ENCODE measurements around the gene PAPPA2.
A peak's percentile ranks its signal among the peaks of the same experiment; 100 is the strongest.

The PAPPA2 gene

GRCh38 chr1:176820391-176821031 lies 357.5 kb downstream of the PAPPA2 start:
- peak; percentile 68 for DNase-seq

GRCh38 chr1:176826265-176826664 lies 363.3 kb downstream of the PAPPA2 start:
- DNase-seq = no peak

GRCh38 chr1:176829261-176829660 lies 366.3 kb downstream of the PAPPA2 start:
- no peak for DNase-seq

GRCh38 chr1:176831150-176831549 lies 368.2 kb downstream of the PAPPA2 start:
- no peak for DNase-seq

- no peak for DNase-seq
Observed at GRCh38 chr1:176837708-176838107, 374.7 kb downstream of the PAPPA2 start.

- DNase-seq = no peak
Observed at GRCh38 chr1:176838276-176838995, 375.5 kb downstream of the PAPPA2 start.

GRCh38 chr1:176839216-176839615 lies 376.2 kb downstream of the PAPPA2 start:
- DNase-seq = no peak

- no peak for DNase-seq
Observed at GRCh38 chr1:176841238-176841637, 378.3 kb downstream of the PAPPA2 start.

GRCh38 chr1:176843352-176844297 lies 380.6 kb downstream of the PAPPA2 start:
- peak; percentile 77 for DNase-seq

GRCh38 chr1:176847052-176847451 lies 384.1 kb downstream of the PAPPA2 start:
- no peak for DNase-seq

GRCh38 chr1:176849281-176849680 lies 386.3 kb downstream of the PAPPA2 start:
- no peak for DNase-seq

- no peak for DNase-seq
Observed at GRCh38 chr1:176850871-176851270, 387.9 kb downstream of the PAPPA2 start.

- DNase-seq = no peak
Observed at GRCh38 chr1:176852124-176852523, 389.1 kb downstream of the PAPPA2 start.

- no peak for DNase-seq
Observed at GRCh38 chr1:176853503-176853902, 390.5 kb downstream of the PAPPA2 start.

- DNase-seq = peak; percentile 55
Observed at GRCh38 chr1:176854121-176854520, 391.1 kb downstream of the PAPPA2 start.

GRCh38 chr1:176854758-176855745 lies 392.1 kb downstream of the PAPPA2 start:
- no peak for DNase-seq

GRCh38 chr1:176857632-176858031 lies 394.7 kb downstream of the PAPPA2 start:
- DNase-seq = no peak

- no peak for DNase-seq
Observed at GRCh38 chr1:176858433-176858916, 395.5 kb downstream of the PAPPA2 start.

GRCh38 chr1:176863613-176864012 lies 400.6 kb downstream of the PAPPA2 start:
- no peak for DNase-seq

GRCh38 chr1:176864211-176864610 lies 401.2 kb downstream of the PAPPA2 start:
- DNase-seq = no peak

- no peak for DNase-seq
Observed at GRCh38 chr1:176866011-176866714, 403.2 kb downstream of the PAPPA2 start.
